Omental fat pad (tissue), 4 donors: ENCODE measurements around the gene PADI2. TPM values are rescaled to one million over a fixed set of nuclear protein-coding genes. Genes with fewer than 3 reads are reported as not detected.

ENCODE experiments used
- ATAC-seq: fragments of 150-250 bp; one replicate; pipeline ENCODE4 v1.9.1; 2016; ENCODE audit warnings: mild to moderate bottlenecking, moderate library complexity; ENCODE audit not compliant: low FRiP score
- DNase-seq: peaks from one replicate; pipeline ENCODE4 v3.0.0-alpha.2; 2019; ENCODE audit warnings: low spot score
- total RNA-seq, 4 donors: library from RNA; depleted of rRNA; stranded (reverse); fragments of >200 nt; gene quantifications; one replicate each; pipeline ENCODE4 v1.1.0, GENCODE V29; 2016
- TF ChIP-seq, protein P1 (sequence below), 3 donors: fragments of 450-650 bp; IDR thresholded peaks; one replicate each; pipeline ENCODE4 v1.5.1; 2016 to 2017; ENCODE audit warnings: antibody characterized with exemption in 3 of 3, mild to moderate bottlenecking in 3 of 3, moderate library complexity in 2 of 3

PADI2 gene
- total RNA-seq, 4 donors from 2014 or later, result 0.37 to 19.9 (median 1.6) TPM

DNA sequence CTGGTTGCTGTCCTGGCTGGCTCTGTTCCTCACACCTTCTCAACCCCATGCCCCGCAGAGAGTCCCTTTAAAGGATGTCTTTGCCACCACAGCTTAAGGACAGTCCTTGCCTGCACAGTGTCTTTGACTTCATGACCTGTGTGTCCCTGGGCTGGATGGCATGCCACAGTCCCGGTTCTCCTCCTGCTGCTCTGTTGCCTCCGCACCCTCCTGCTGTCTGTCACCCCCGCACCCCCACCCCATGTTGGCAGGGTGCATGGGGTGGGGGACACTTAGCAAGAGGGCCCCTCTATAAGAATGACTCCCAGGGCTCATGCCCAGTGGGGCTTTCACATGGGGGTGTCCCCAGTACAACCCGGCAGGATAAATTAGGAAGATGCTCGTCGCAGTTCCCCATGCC, 44.1 kb upstream of the PADI2 start:
- TF ChIP-seq, protein P1, sequence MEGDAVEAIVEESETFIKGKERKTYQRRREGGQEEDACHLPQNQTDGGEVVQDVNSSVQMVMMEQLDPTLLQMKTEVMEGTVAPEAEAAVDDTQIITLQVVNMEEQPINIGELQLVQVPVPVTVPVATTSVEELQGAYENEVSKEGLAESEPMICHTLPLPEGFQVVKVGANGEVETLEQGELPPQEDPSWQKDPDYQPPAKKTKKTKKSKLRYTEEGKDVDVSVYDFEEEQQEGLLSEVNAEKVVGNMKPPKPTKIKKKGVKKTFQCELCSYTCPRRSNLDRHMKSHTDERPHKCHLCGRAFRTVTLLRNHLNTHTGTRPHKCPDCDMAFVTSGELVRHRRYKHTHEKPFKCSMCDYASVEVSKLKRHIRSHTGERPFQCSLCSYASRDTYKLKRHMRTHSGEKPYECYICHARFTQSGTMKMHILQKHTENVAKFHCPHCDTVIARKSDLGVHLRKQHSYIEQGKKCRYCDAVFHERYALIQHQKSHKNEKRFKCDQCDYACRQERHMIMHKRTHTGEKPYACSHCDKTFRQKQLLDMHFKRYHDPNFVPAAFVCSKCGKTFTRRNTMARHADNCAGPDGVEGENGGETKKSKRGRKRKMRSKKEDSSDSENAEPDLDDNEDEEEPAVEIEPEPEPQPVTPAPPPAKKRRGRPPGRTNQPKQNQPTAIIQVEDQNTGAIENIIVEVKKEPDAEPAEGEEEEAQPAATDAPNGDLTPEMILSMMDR (IDR thresholded peaks at IDR 0.05), result no peak
- ATAC-seq (no peak), DNase-seq (no peak)

DNA sequence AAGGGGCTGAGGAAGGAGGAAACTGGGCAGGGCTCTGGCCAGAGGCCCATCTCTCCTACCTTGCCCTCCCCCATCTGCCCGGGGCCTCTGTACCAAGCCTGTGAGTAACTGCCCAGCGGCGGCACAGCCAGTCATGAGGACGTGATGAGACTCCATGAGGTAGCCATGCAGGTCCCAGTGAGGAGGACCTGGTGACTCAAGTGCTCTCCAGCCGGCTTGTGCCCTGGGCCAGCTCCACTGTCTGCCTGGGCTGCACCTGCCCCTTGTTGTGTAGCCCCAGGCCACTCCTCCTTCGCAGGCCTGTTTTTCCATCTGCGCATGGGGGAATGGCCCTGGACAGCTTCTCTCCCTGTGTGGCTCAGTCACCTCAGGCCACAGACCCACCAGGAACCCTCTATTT, 43.7 kb upstream of the PADI2 start:
- no peak for DNase-seq
- no peak for ATAC-seq
- TF ChIP-seq, protein P1 (IDR thresholded peaks at IDR 0.05), result no peak

DNA sequence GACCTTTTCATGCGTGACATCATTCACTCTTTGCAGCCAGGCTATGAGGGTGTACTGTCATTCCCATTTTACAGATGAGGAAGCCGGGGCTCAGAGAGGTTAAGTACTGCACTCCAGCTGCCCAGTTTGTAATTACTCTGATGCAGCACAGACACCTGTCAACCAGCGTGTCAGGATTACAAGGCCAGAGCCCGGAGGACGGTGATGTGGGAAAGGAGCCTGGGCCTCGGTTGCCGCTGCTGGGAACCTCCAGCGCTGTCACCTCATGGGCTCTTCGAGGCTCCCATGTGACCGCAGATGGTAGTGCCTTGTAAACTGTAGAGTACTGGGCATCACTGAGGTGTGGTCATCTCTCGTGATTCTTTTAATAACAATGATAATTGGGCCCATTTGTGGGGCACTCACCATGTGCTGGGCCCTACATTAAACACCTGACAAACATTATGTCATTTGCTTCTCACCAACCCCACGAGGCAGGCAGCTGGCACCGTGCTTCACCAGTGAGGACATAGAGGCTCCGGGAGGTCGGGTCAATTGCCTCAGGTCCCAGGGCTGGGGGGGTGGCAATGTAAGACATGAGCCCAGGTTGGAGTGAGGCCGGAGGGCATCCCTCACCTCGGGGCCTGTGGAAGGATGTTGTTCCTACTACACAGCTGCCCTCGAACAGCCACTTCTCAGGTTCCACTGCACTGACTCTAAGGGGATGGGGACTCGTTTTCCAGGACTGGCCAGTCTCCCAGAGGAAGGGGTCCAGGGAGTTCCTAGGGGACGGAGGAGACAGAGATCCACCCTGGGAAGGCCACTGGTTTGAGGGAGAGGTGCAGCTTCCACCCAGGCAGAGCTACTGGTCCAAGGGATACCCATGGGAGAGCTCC, 42.9 kb upstream of the PADI2 start:
- TF ChIP-seq, protein P1 (IDR thresholded peaks at IDR 0.05), result no peak
- ATAC-seq (no peak), DNase-seq (no peak)

DNA sequence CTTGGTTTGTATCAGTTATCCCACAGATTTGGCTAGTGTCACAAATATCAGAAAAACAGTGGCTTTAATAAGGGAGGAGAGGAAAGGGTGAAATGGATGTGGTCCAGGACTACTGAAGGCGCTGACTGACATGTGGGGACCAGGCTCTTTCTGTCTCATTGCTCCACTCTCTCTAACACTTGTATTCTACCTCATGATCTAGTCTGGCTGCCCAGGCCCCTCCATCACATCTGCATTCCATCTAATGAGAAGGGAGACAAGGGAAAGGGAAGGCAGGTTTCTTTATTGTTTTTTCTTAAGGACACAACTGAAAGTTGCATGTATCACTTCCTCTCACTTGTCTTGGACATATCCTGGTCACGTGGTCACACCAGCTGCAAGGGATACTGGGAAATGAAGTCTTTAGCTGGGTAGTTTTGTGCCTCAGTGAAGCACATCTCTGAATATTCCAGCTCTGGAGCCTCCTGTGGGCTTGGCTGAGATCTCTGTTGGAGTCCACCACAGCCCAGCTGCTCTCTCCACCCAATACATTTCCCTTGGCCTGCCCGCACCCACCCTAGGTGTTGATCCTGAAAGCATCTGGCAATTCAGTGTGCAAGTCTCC, 42.0 kb upstream of the PADI2 start:
- ATAC-seq, result no peak
- no peak for DNase-seq
- TF ChIP-seq, protein P1 (IDR thresholded peaks at IDR 0.05), result no peak

DNA sequence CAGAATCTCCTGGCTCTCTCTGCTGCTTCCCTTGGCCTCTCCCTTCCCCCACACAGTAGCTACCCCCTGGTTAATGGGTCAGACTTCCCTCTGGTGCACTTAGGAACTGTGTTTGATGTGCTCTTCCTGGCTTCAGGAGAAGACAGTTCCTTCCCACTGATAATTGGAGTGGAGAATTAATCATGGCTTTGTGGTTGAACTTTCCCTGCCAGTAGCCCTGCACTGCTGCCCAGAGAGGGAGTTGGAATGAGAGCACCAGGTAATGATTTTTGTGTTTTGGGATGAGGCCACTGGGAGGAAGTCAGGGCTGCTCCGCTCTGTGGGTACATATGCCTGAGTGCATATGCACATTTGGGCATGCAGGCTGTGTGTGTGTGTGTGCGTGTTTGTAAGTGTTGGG, 39.7 kb upstream of the PADI2 start:
- ATAC-seq (no peak), DNase-seq (no peak)
- TF ChIP-seq, protein P1 (IDR thresholded peaks at IDR 0.05), result no peak

DNA sequence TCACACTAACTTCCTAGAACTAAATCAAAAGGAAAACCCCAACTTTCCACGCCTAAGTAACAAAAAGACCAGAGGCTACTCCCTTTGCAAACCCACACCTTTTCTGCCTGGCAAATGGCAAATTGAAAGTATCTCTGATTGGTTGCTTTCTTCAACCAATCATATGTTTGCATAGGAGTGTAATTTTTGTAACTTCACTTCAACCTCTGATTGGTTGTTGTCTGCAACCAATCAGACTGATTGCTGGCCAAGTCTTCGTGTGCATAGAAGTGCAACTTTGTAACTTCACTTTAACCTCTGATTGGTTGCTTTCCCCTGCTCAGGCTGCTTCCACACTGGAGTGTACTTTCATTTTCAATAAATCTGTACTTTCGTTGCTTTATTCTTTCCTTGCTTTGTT, 36.9 kb upstream of the PADI2 start:
- TF ChIP-seq, protein P1 (IDR thresholded peaks at IDR 0.05), result no peak
- DNase-seq (no peak), ATAC-seq (no peak)
